Fibroblast of lung (primary cell): Measurements from ENCODE around the gene SPSB1. TPM values are rescaled to one million over a fixed set of nuclear protein-coding genes. Genes with fewer than 3 reads are reported as not detected.

Experiments
- DNase-seq, 2 donors: peaks; one replicate each; pipeline versions ENCODE4 v3.0.0 to v3.0.0-alpha.2; 2010; ENCODE audit warnings: low read depth in 2 of 2
- H2AFZ ChIP-seq: 2 replicates; pipeline ENCODE4 v1.5.1; 2012; ENCODE audit warnings: low read length, control low read depth, inconsistent platforms
- H3K27ac ChIP-seq: 2 replicates; pipeline ENCODE4 v1.5.1; 2011; ENCODE audit warnings: low read length, control low read depth; ENCODE audit not compliant: insufficient read depth
- H3K27me3 ChIP-seq: 2 replicates; pipeline ENCODE4 v1.5.1; 2011; ENCODE audit warnings: mild to moderate bottlenecking, low read length; ENCODE audit not compliant: control insufficient read depth, insufficient read depth
- H3K36me3 ChIP-seq: 2 replicates; pipeline ENCODE4 v1.5.1; 2011; ENCODE audit warnings: low read length; ENCODE audit not compliant: control insufficient read depth, insufficient read depth
- H3K4me1 ChIP-seq: 2 replicates; pipeline ENCODE4 v1.5.1; 2011; ENCODE audit warnings: low read length; ENCODE audit not compliant: control insufficient read depth, insufficient read depth; ENCODE audit errors: extremely low read depth
- H3K4me2 ChIP-seq: 2 replicates; pipeline ENCODE4 v1.5.1; 2011; ENCODE audit warnings: low read length, control low read depth; ENCODE audit not compliant: insufficient read depth; ENCODE audit errors: extremely low read depth
- H3K4me3 ChIP-seq, 4 experiments: fragments of 200-600 bp in 1 of 4; sonication (generic) in 1 of 4; replicated peaks in 1 of 4; 2 replicates each; pipeline ENCODE4 v1.5.1; 2011 to 2016; ENCODE audit warnings: low read length in 4 of 4, low read depth in 3 of 4, mild to moderate bottlenecking in 3 of 4, control low read depth in 2 of 4, inconsistent platforms in 1 of 4, mixed read lengths in 1 of 4; ENCODE audit not compliant: insufficient read depth in 1 of 4; ENCODE audit errors: control extremely low read depth in 1 of 4
- H3K79me2 ChIP-seq: 2 replicates; pipeline ENCODE4 v1.5.1; 2012; ENCODE audit warnings: mild to moderate bottlenecking, low read length, inconsistent platforms; ENCODE audit not compliant: control insufficient read depth, insufficient read depth
- H3K9ac ChIP-seq: 2 replicates; pipeline ENCODE4 v1.5.1; 2011; ENCODE audit warnings: mild to moderate bottlenecking, low read length, control low read depth; ENCODE audit not compliant: insufficient read depth
- H3K9me3 ChIP-seq: 2 replicates; pipeline ENCODE4 v1.5.1; 2012; ENCODE audit warnings: low read depth, low read length; ENCODE audit not compliant: control insufficient read depth, insufficient read depth
- H4K20me1 ChIP-seq: 2 replicates; pipeline ENCODE4 v1.5.1; 2011; ENCODE audit warnings: low read length; ENCODE audit not compliant: control insufficient read depth, insufficient read depth; ENCODE audit errors: extremely low read depth
- CTCF ChIP-seq, 2 donors: IDR thresholded peaks in 1 of 2; conservative IDR thresholded peaks in 1 of 2; 1 replicate in 1 of 2; 2 replicates in 1 of 2; pipeline ENCODE4 v1.5.1; 2011 to 2012; ENCODE audit warnings: low read length in 2 of 2, control low read depth in 1 of 2, inconsistent platforms in 1 of 2, low read depth in 1 of 2, mild to moderate bottlenecking in 1 of 2
- EZH2 ChIP-seq: IDR thresholded peaks from 2 replicates; pipeline ENCODE4 v1.5.1; 2012; ENCODE audit warnings: low read length, control low read depth, mild to moderate bottlenecking; ENCODE audit errors: missing control alignments
- polyA plus RNA-seq, 2 donors: library from polyadenylated mRNA; depleted of rRNA in 1 of 2; stranded (reverse) in 1 of 2; unstranded in 1 of 2; fragments of >200 nt; gene quantifications; 2 replicates each; pipeline ENCODE4 v1.2.1, GENCODE V29; 2011 to 2012; ENCODE audit warnings: missing spikeins in 1 of 2
- total RNA-seq: library from RNA; depleted of rRNA; stranded (reverse); fragments of >200 nt; gene quantifications from 2 replicates; pipeline ENCODE4 v1.2.1, GENCODE V29; 2014

The SPSB1 gene
- total and polyA plus RNA-seq, 2 donors (not counting 1 experiment from before 2014, with no cell fraction given): 14.3 to 20.6 TPM

- Histone ChIP-seq H3K9me3 (no peaks in the 10 kb centered on the region), H3K4me3 (no peak overlapping the region)
Observed at GRCh38 chr1:9394010-9394409, 101.3 kb downstream of the SPSB1 start.

GRCh38 chr1:9395018-9395417, 102.3 kb downstream of the SPSB1 start:
- H2AFZ ChIP-seq: no peak overlapping the region
- H3K4me3 ChIP-seq: no peak overlapping the region
- no peak for TF ChIP-seq EZH2
- TF ChIP-seq CTCF (conservative IDR thresholded peaks at IDR 0.05 in 1 of 2, IDR thresholded peaks at IDR 0.05 in 1 of 2; ENCODE audit: low read depth in 1 of 2, low read length in 2 of 2): no peak
- H3K27ac ChIP-seq: no peak overlapping the region
- H3K27me3 ChIP-seq: peaks cover 17% of the 10 kb centered on the region
- no peak overlapping the region for H3K4me2 ChIP-seq
- no peaks in the 10 kb centered on the region for H3K36me3 ChIP-seq
- H3K9ac ChIP-seq: no peak overlapping the region
- no peak for DNase-seq
- H4K20me1 ChIP-seq: no peaks in the 10 kb centered on the region
- H3K9me3 ChIP-seq: no peaks in the 10 kb centered on the region
- H3K79me2 ChIP-seq: no peaks in the 10 kb centered on the region
- peaks cover 4% of the 10 kb centered on the region for H3K4me1 ChIP-seq

More at GRCh38 chr1:9394010-9394409, 101.3 kb downstream of the SPSB1 start:
- Histone ChIP-seq H3K4me2 (no peak overlapping the region), H3K4me1 (no peaks in the 10 kb centered on the region), H3K27me3 (peaks cover 17% of the 10 kb centered on the region), H4K20me1 (no peaks in the 10 kb centered on the region), H3K9ac (no peak overlapping the region), H3K27ac (no peak overlapping the region), H3K36me3 (no peaks in the 10 kb centered on the region), H3K79me2 (no peaks in the 10 kb centered on the region), H2AFZ (no peak overlapping the region)
- TF ChIP-seq CTCF (conservative IDR thresholded peaks at IDR 0.05 in 1 of 2, IDR thresholded peaks at IDR 0.05 in 1 of 2; ENCODE audit: low read depth in 1 of 2, low read length in 2 of 2): no peak
- no peak for TF ChIP-seq EZH2
- no peak for DNase-seq

GRCh38 chr1:9397047-9397446, 104.4 kb downstream of the SPSB1 start:
- H3K4me2 ChIP-seq: no peak overlapping the region
- H3K9ac ChIP-seq: no peak overlapping the region
- H3K36me3 ChIP-seq: no peaks in the 10 kb centered on the region
- H3K27ac ChIP-seq: no peak overlapping the region
- H2AFZ ChIP-seq: no peak overlapping the region
- H3K9me3 ChIP-seq: no peaks in the 10 kb centered on the region
- peaks cover 5% of the 10 kb centered on the region for H3K27me3 ChIP-seq
- H3K79me2 ChIP-seq: no peaks in the 10 kb centered on the region
- DNase-seq: no peak
- no peak for TF ChIP-seq EZH2
- TF ChIP-seq CTCF (conservative IDR thresholded peaks at IDR 0.05 in 1 of 2, IDR thresholded peaks at IDR 0.05 in 1 of 2; ENCODE audit: low read depth in 1 of 2, low read length in 2 of 2): no peak
- H3K4me3 ChIP-seq: no peak overlapping the region
- H3K4me1 ChIP-seq: peaks cover 17% of the 10 kb centered on the region
- no peaks in the 10 kb centered on the region for H4K20me1 ChIP-seq
